Fibroblast of skin of back (primary cell): ENCODE results near the gene CORO6.

ENCODE experiments used
- DNase-seq: peaks from one replicate; pipeline ENCODE4 v3.0.0-alpha.2; 2013

The CORO6 gene

DNA sequence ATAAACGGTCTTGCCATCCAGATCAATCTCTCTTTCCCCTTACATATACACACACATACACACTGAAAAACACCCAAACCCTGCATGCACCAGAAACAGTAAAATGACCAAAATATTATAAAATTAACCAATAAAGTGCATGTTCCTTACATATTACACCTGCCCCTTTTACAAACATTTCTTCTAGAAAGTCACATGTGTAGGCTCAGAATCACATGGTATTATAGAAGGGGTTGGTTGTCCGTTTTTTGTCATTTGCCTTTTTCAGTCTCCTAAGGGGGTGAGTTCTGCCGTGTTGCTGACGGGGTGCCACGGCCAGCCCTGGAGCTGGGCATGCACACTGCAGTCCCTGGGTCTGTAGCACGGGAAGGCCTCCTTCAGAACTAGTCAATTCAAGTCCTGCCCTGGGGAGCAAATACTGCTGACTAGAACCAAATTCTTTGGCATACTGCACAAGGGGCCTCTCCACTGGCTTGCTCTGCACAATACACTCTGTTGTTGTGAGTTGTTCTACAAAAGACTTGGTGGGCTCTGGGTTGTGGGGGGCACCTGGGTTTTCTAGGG lies 8.0 kb upstream of the CORO6 start:
- DNase-seq: no peak

GRCh38 chr17:29629839-29630238 lies 7.1 kb upstream of the CORO6 start:
- DNase-seq: no peak

GRCh38 chr17:29628644-29629043 lies 5.9 kb upstream of the CORO6 start:
- no peak for DNase-seq

DNA sequence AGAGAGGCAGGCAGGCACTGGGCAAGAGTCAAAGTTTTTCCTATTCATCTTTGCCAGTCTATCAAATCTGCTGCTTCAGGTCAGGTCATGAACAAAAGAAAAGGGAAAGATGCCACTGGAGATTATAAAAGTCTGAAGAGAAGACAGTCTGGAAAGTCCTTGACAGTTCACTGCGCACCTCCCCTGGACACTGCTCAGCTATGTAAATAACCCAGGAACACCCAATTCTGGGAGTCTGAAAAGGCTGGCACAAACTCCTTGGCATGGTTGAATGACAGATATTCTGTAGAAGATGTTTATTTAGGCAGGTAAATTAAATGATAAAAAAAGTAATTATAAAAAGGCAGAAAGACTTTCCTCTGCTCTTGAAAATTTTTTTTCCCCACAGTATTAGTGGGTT lies 5.2 kb upstream of the CORO6 start:
- DNase-seq: no peak

- DNase-seq: peak; percentile 51
Observed at GRCh38 chr17:29625037-29625750, 2.5 kb upstream of the CORO6 start.

- no peak for DNase-seq
Observed at GRCh38 chr17:29624586-29624985, 1.9 kb upstream of the CORO6 start.

GRCh38 chr17:29623283-29623647 lies 553 bp upstream of the CORO6 start:
- no peak for DNase-seq

GRCh38 chr17:29621751-29622194 lies 939 bp downstream of the CORO6 start:
- DNase-seq: peak; percentile 13

GRCh38 chr17:29620779-29621500 lies 1.8 kb downstream of the CORO6 start:
- DNase-seq: no peak

- peak; percentile 44 for DNase-seq
Observed at GRCh38 chr17:29620271-29620670, 2.4 kb downstream of the CORO6 start.

DNA sequence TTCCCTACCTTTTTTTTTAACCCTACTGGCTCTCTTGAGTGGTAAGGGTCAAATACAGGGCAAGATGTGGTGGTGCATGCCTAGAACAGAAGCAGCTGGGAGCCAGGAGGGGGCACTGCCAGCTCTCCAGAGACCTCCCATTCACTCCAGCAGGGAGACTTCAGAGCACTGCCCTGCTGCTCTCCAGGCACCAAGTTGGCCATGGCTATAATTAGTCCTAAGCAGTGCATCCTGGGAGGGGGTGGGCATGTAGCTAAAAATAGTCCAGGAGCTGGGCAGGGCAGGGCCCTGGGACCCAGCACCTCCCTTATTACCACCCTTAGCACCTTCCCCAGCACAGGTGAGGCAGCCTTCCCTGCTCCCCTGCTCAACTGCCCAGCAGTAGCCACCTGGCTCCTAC lies 3.5 kb downstream of the CORO6 start:
- DNase-seq: peak; percentile 68

DNA sequence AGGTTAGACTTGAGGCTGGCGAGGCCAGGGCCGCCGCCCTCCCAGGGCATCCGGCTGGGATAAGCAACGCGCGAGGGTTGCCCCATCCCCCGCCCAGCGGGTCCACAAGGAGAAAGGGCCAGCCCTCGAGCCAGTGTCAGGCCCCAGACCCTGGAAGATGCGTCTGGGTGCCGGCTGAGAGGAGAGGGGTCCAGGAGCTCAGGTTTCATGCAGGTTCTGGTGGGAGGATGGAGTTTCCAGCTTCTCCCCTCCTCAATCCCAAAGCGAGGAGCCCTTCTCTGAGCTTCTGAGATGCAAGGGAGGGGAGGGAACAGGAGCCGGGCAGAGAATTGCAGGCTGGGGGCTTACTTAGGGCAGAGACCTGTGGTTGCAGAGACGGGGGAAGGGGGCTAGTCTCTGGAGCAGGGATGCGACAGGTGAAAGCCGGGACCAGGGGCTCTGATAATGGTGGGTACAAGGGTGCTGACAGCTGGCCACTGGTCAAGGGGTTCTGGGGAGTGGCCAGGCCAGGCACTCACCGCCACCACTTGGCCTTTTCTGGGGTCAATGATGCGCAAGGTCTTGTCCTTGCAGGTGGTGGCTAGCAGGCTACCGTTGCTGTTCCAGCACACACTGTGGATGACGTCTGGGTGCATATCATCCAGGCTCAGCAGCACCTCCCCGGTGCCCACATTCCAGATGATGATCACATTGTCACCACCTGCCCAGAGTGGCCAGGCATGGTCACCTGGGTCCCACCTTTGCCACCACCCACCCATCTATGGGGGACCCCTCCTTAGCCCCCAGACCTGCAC lies 4.2 kb downstream of the CORO6 start:
- DNase-seq: no peak

DNA sequence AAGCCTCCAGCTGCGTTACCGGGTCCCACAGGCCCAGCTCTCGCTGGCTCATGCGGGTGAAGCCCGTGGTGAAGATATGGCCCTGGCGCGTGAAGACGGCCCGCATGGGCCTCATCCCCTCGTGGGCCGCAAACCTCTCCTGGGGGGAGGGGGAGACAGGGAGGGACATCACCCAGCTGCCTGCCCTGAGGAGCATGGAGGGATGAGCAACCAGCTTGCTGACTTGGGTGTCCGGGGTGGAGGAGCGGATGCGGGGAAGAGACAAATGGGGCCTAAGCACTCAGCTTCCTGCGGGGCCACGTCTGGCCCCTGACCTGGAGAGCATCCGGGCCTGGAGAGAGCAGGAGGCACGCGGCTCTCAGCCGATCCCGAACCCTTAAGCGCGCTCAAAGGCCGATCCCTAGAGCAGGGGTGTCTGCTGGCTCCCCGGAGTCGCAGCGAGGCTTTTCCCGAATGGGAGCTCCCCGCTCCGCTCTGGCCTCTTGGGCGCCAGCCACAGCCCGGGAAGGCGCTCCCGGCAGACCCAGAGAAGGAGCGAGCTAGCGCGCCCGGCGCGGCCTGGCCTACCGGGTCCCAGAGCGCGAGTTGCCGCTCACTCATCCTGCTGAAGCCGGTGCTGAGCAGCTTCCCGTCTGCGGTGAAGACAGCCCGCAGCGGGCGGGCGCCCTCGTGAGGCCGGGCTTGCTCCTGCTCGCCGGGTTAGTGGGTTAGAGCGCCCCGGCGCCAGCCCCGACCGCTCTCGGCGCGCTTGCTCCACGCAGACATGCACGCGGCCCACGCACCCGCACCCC lies 5.0 kb downstream of the CORO6 start:
- peak; percentile 60 for DNase-seq

GRCh38 chr17:29617125-29617480 lies 5.6 kb downstream of the CORO6 start:
- peak; percentile 80 for DNase-seq

DNA sequence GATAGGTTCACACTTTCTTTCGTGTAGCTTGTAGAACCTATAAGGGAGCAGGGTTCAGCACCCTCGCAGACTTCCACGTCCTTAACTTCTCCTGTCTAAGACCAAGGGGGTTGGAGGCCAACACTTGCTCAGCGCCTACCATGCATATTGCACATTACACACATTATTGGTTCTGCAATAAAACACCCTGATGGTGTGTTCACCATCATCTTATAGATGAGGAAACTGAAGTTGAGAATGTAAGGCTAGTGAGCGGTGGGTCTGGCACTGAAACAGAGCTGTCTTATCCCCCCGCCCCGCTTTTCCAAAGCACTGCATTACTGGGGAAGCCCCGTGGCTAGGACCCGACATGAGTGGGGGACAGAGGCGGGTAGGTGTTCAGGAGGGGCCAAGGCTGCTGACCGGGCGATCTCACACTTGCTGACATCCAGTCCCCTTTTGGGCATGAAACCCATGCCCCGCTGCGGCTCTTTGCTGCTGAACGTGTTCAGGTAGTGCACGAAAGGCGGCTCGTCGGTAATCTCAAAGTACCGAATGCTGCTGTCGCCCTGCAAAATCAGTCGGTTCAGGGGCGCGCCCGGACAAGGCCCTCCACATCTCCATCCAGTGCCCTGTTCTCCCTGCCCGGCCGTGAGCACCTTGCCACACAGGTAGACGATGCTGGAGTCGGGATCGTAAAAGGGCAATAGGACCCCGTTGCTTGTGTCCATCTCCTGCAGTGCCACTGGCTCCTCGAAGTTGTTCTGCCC lies 6.2 kb downstream of the CORO6 start:
- no peak for DNase-seq

DNA sequence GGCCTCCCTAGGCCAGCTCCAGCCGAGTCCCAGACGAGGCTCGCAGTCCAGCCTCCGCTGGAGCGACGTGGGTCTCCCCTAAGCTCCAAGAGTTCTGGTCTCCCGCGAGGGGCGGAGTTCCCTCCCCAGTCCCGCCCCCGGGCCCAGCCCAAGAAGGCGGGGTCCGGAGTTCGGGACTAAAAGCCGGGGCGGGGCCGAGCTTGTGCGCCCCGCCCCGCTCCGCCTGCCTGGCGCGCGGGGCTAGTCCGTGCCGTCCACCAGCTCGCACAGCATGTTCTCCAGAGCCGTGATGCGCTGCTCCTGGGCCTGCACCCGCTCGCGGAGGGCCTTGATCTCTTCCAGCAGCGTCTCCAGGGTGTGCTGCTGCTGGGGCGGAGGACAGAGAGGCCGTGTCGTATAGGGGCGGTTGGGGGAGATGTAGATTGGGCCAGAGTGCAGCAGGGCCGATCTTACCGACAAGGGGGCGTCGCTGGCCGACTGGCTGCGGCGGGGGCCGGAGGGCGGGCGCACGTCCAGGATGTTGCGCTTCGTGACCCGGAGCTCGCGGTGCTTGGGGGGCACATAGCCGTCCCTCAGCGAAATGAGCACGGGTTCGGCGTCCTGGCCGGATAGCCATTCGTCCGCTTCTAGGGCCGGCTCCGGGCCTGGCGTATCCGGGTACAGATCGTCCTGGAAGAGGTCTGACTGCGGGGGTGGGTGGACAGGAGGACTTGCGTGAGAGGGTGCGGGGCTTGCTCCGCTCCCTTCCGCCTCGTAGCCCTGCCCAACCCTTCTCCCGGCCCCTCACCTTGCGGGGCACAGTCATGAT lies 7.0 kb downstream of the CORO6 start:
- peak; percentile 78 for DNase-seq

- no peak for DNase-seq
Observed at GRCh38 chr17:29615048-29615385, 7.7 kb downstream of the CORO6 start.

GRCh38 chr17:29614349-29615047 lies 8.2 kb downstream of the CORO6 start:
- DNase-seq: no peak

DNA sequence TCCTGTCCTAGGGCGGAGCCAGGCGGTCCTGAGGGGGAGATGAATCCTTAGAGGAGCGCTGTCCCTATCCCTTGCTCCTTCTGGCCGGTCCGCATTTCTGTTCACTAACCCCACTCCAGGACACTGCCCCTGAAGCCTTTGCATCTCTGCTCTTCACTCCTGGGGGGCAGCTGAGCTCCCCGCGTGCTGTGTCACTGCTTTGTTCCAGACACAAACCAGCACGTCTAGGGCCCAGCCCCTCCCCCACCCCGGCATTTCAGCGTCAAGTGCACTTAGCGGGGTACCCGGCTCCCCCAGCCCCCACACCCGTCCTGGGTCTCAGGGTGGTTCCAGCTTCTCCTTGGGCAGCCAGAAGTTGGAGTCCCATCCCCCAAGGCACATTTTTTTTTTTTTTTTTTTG lies 8.9 kb downstream of the CORO6 start:
- DNase-seq: no peak

- peak; percentile 84 for DNase-seq
Observed at GRCh38 chr17:29613352-29613837, 9.3 kb downstream of the CORO6 start.
